Nucleus accumbens (tissue), 56 donors: ENCODE results near the gene RPL28.
"Not testable (repeated sequence)": the region's sequence is repeated elsewhere in the genome, so short reads cannot be mapped to it uniquely, and the experiment has no call there.

Source experiments
- DNase-seq, 56 donors: peaks; one replicate each; lab custom pipeline; 2025; lab: John Stamatoyannopoulos, UW

RPL28 gene

GRCh38 chr19:55443045-55443823 lies 57.5 kb downstream of the RPL28 start, which contains the start of gene SHISA7:
Gene SHISA7, minus strand, starts transcription at chr19:55443300. Its CDS starts 437 bp downstream, at chr19:55442863.
- peak in 41 of 56 donors; percentile 9 to 77 (median 52) for DNase-seq

GRCh38 chr19:55443824-55444480 lies 58.2 kb downstream of the RPL28 start:
- no peak for DNase-seq

- peak in 4 of 56 donors; percentile 8 to 31 (median 19) for DNase-seq
Observed at GRCh38 chr19:55444646-55445045, 58.9 kb downstream of the RPL28 start.

DNA sequence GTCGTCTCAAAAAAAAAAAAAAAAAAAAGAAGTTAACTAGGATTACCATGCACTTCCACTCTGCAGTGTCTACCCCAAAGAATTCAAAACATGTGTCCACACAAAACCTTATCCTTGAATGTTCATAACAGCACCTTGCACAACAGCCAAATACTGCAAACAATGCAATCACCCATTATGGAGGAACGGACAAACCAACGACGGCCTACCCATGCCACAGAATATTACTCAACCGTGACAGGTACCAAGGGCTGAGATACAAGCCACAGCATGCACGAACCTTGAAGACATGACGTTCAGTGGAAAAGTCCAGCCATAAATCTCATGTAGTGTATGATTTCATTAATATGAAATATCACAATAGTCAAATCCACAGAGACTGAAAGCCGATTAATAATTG lies 60.3 kb downstream of the RPL28 start:
- no peak for DNase-seq

GRCh38 chr19:55447421-55448174 lies 61.9 kb downstream of the RPL28 start:
- peak in 48 of 56 donors; percentile 17 to 79 (median 58) for DNase-seq

- DNase-seq, result not testable (repeated sequence)
Observed at GRCh38 chr19:55448175-55448490, 62.4 kb downstream of the RPL28 start.

- DNase-seq, result peak in 13 of 56 donors; percentile 11 to 63 (median 31)
Observed at GRCh38 chr19:55449469-55449868, 63.7 kb downstream of the RPL28 start.

DNA sequence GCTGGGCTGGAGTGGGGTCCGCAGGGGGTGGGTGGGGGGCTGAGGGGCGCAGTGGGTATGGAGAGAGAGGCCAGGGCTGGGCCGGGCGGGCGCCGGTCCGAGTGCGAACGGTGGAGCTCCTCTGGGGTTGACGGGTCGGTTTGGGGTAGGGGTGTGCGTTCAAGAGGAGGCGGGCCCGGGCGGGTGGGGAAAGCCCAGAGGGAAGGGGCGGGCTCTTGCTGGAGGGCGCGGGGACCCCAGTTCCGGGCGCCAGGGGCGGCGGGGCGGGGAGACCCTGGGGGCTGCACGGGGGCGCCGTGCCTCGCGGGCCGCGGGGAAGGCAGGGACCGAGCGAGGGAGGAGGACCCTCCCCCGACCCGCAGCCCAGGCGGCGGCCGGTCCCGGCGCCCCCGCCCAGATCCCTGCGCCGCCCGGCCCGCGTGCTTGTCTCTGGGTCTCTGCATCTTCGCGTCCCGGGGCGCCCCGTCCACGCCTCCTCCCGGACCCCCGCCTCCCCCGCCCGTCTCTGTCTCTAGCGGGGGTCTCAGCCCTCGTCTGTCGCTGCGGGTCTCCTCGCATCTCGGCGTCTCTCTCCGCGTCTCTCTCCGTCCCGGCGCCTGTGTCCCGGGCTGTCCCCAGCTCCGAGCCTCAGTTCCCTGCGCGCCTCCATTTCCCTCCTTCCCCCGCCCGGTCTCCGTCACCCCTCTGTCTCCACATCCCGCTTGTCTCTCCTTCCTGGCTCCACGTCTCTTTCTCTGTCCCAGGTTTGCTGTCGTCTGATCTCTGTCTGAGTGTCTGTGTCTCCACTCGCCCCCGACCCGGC lies 65.6 kb downstream of the RPL28 start:
- peak in 2 of 56 donors; percentile 33 to 58 for DNase-seq

DNA sequence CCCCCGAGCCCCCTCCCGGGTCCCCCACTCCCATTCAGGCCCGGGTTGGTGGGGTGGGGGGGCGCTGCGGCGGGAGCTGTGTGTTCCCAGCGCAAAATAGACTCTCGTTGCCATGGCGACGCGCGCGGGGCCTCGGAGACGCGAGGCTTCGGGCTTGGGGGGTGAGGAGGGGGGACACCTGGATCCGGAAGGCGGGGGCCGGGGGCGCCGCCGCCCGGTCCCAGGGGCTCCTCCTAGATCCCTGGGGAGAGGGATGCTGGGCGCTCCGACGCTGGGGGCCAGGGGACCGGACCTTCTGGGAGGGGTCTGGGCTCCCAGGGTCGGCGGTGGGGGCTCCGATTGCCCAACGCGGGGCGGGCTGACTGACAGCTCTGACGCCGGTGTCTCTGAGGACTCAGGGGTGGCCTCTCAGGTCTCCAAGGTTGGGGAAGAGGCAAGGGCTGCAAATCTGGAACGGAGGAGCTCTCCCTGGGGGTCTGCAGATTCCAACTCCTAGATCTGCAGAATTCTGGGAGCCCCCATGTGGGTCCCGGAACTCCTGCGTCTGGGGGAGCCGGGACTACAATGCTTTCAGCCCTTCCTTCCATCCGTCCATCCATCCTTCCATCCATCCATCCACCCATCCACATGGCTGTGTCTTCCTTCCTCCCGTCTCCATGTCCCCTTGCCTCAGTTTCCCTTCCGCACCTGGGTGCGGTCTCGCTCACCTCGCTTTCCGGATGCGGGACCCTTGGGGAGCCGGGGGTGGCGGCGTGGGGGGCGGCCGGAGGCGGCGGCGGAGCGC lies 66.4 kb downstream of the RPL28 start:
- peak in 48 of 56 donors; percentile 13 to 84 (median 54) for DNase-seq
